ENCODE data around the gene MEGF11. TPM values are rescaled to one million over a fixed set of nuclear protein-coding genes. Genes with fewer than 3 reads are reported as not detected.

MEGF11 gene
- total RNA-seq, 1 experiment from 2014 or later: not detected

DNA sequence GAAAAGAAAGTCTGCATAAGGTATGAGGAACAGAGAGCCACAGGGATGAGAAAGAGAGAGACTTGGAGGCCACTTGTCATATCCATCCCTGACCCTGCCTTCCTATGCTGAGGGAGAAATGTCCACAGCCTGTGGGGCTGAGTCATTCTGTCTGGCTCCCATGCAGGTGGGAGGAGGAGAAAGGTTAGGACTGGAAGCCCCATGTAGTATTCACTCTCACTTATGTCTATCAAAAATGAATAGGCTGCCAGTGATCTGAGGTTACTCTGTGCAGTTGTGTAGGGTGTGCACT is 313.0 kb downstream of the MEGF11 start:
- TF ChIP-seq, protein P1, sequence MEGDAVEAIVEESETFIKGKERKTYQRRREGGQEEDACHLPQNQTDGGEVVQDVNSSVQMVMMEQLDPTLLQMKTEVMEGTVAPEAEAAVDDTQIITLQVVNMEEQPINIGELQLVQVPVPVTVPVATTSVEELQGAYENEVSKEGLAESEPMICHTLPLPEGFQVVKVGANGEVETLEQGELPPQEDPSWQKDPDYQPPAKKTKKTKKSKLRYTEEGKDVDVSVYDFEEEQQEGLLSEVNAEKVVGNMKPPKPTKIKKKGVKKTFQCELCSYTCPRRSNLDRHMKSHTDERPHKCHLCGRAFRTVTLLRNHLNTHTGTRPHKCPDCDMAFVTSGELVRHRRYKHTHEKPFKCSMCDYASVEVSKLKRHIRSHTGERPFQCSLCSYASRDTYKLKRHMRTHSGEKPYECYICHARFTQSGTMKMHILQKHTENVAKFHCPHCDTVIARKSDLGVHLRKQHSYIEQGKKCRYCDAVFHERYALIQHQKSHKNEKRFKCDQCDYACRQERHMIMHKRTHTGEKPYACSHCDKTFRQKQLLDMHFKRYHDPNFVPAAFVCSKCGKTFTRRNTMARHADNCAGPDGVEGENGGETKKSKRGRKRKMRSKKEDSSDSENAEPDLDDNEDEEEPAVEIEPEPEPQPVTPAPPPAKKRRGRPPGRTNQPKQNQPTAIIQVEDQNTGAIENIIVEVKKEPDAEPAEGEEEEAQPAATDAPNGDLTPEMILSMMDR (conservative IDR thresholded peaks at IDR 0.05): no peak
- no peak for TF ChIP-seq EZH2 (IDR thresholded peaks at IDR 0.05; ENCODE audit: low read depth)
- Histone ChIP-seq H3K79me2 (ENCODE audit: low read depth) (no peaks in the 10 kb centered on the region), H3K4me1 (replicated peaks; ENCODE audit: insufficient read depth) (peaks cover 29% of the 10 kb centered on the region), H3K4me3 (no peak overlapping the region), H3F3A (ENCODE audit: insufficient read depth, low read depth) (peaks cover 18% of the 10 kb centered on the region; the same call in 1 of the 2 replicates), H3K27me3 (ENCODE audit: insufficient read depth, low read depth) (no peaks in the 10 kb centered on the region), H2AFZ (no peak overlapping the region), H3K4me2 (peak overlapping the region; percentile 18; the same call in 1 of the 2 replicates), H3K36me3 (ENCODE audit: low read depth) (no peaks in the 10 kb centered on the region), H3K27ac (peak overlapping the region; percentile 42; the same call in 1 of the 2 replicates), H3K9me3 (ENCODE audit: insufficient read depth, low read depth) (no peaks in the 10 kb centered on the region), H3K9me2 (ENCODE audit: insufficient read depth) (no peaks in the 10 kb centered on the region), H4K20me1 (ENCODE audit: insufficient read depth) (no peaks in the 10 kb centered on the region)
- ChIA-PET CTCF (no interaction called here), POLR2A (ENCODE audit: unreplicated experiment) (no interaction called here)
- no TSS peak for BruUV-seq (replicated peaks)
- peak; percentile 43 to 54 for DNase-seq
- intact Hi-C loops (cut with micrococcal nuclease; ENCODE audit: unreplicated experiment): no loop called here

GRCh38 chr15:65939901-65940617 is 313.5 kb downstream of the MEGF11 start:
- intact Hi-C loops (cut with micrococcal nuclease; ENCODE audit: unreplicated experiment): no loop called here
- H3K27ac ChIP-seq: peak overlapping the region; percentile 42
- CTCF ChIA-PET: interaction anchor here (0.7 kb wide), 1 partner anchor 35 kb away, joined by 9 read pairs; no protein-coding TSS in a partner anchor

GRCh38 chr15:65938604-65939003 is 314.9 kb downstream of the MEGF11 start:
- ChIA-PET POLR2A (ENCODE audit: unreplicated experiment) (no interaction called here), CTCF (no interaction called here)
- H3K9me2 ChIP-seq (ENCODE audit: insufficient read depth): no peaks in the 10 kb centered on the region
- no peaks in the 10 kb centered on the region for H3K36me3 ChIP-seq (ENCODE audit: low read depth)
- H3K9me3 ChIP-seq (ENCODE audit: insufficient read depth, low read depth): no peaks in the 10 kb centered on the region
- H3K4me1 ChIP-seq (replicated peaks; ENCODE audit: insufficient read depth): peaks cover 29% of the 10 kb centered on the region
- H3K27me3 ChIP-seq (ENCODE audit: insufficient read depth, low read depth): no peaks in the 10 kb centered on the region
- peaks cover 18% of the 10 kb centered on the region; the same call in 1 of the 2 replicates for H3F3A ChIP-seq (ENCODE audit: insufficient read depth, low read depth)
- H4K20me1 ChIP-seq (ENCODE audit: insufficient read depth): no peaks in the 10 kb centered on the region
- H2AFZ ChIP-seq: no peak overlapping the region
- DNase-seq: no peak
- intact Hi-C loops (cut with micrococcal nuclease; ENCODE audit: unreplicated experiment): no loop called here
- H3K27ac ChIP-seq: no peak overlapping the region
- no peak overlapping the region for H3K4me2 ChIP-seq
- no TSS peak for BruUV-seq (replicated peaks)
- H3K4me3 ChIP-seq: no peak overlapping the region
- TF ChIP-seq, protein P1 (conservative IDR thresholded peaks at IDR 0.05): no peak
- TF ChIP-seq EZH2 (IDR thresholded peaks at IDR 0.05; ENCODE audit: low read depth): no peak
- H3K79me2 ChIP-seq (ENCODE audit: low read depth): no peaks in the 10 kb centered on the region

More at GRCh38 chr15:65939901-65940617, 313.5 kb downstream of the MEGF11 start:
- Histone ChIP-seq H3K9me2 (ENCODE audit: insufficient read depth) (no peaks in the 10 kb centered on the region), H3F3A (ENCODE audit: insufficient read depth, low read depth) (peaks cover 18% of the 10 kb centered on the region; the same call in 1 of the 2 replicates), H3K27me3 (ENCODE audit: insufficient read depth, low read depth) (no peaks in the 10 kb centered on the region), H3K4me2 (peak overlapping the region; percentile 18; the same call in 1 of the 2 replicates), H3K9me3 (ENCODE audit: insufficient read depth, low read depth) (no peaks in the 10 kb centered on the region), H3K4me1 (replicated peaks; ENCODE audit: insufficient read depth) (peaks cover 29% of the 10 kb centered on the region), H4K20me1 (ENCODE audit: insufficient read depth) (no peaks in the 10 kb centered on the region), H2AFZ (no peak overlapping the region), H3K4me3 (no peak overlapping the region), H3K79me2 (ENCODE audit: low read depth) (no peaks in the 10 kb centered on the region), H3K36me3 (ENCODE audit: low read depth) (no peaks in the 10 kb centered on the region)
- TF ChIP-seq EZH2 (IDR thresholded peaks at IDR 0.05; ENCODE audit: low read depth): no peak
- TF ChIP-seq, protein P1 (conservative IDR thresholded peaks at IDR 0.05): no peak
- POLR2A ChIA-PET (ENCODE audit: unreplicated experiment): interaction anchor here (0.7 kb wide), 2 partner anchors 71 to 541 kb away, joined by 4 read pairs; partner anchors contain the start of gene RAB11A
- BruUV-seq (replicated peaks): no TSS peak
- DNase-seq: peak; percentile 58 to 77
